Measurements from ENCODE around the gene SAMD8.
A peak's percentile ranks its signal among the peaks of the same experiment; 100 is the strongest.
"Not testable (repeated sequence)": the region's sequence is repeated elsewhere in the genome, so short reads cannot be mapped to it uniquely, and the experiment has no call there.

Gene SAMD8

DNA sequence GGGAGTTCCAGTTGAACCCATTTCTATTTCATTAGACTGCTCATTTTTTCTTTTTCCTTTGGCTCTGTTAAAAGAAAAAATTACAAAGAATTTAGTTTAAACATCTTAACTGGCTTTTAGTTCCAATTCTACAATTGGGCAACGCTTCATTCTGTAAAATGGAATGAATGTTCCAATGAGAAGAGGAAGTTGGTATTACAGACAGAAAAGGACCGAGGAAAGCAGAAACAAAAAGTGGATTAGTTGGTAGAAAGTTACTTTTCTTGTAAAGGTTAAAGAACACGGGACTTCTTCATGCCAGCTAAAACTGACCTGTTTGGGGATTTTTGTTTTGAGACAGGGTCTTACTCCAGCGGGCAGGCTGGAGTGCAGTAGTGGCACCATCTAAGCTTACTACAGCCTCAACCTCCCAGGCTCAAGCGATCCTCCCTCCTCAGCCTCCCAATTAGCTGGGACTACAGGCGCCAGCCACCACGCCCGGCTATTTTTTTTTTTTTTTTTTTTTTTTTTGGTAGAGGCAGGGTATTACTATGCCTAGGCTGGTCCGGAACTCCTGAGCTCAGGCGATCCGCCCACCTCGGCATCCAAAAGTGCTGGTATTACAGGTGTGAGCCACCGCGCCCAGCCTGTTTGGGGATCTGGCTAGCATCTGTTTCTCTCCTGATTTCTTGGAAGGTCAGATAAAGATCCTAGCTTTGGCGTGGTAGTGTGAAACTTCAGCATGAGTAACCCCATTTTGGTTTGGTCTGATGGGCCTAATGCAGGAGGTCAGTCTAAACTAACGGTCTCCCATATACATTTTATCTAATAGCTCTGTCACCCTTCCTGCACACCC is 97.8 kb downstream of the SAMD8 start:
- no peak for DNase-seq (ENCODE audit: low spot score)
- TF ChIP-seq, protein P1, sequence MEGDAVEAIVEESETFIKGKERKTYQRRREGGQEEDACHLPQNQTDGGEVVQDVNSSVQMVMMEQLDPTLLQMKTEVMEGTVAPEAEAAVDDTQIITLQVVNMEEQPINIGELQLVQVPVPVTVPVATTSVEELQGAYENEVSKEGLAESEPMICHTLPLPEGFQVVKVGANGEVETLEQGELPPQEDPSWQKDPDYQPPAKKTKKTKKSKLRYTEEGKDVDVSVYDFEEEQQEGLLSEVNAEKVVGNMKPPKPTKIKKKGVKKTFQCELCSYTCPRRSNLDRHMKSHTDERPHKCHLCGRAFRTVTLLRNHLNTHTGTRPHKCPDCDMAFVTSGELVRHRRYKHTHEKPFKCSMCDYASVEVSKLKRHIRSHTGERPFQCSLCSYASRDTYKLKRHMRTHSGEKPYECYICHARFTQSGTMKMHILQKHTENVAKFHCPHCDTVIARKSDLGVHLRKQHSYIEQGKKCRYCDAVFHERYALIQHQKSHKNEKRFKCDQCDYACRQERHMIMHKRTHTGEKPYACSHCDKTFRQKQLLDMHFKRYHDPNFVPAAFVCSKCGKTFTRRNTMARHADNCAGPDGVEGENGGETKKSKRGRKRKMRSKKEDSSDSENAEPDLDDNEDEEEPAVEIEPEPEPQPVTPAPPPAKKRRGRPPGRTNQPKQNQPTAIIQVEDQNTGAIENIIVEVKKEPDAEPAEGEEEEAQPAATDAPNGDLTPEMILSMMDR (IDR thresholded peaks at IDR 0.05; ENCODE audit: extremely low read depth, missing control alignments): no peak

DNA sequence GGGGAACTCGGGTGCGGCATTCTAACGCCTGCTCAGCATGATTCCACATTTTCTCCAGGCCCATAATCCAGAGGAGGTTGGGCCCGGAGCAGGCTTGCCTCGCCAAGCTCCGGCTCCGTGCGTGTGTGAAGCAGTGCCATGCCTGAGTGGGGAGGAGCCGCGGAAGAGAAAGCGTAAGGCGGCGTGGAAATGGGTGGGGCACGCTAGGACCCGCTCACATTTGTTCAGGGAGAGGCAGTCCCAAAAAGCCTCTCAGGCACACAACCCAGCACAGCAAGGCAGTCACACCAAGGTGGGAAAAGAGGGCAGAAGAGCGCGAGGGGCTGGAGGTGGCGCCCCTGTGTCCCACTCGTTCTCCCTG is 98.4 kb downstream of the SAMD8 start:
- peak; percentile 77 for DNase-seq (ENCODE audit: low spot score)
- TF ChIP-seq, protein P1 (IDR thresholded peaks at IDR 0.05; ENCODE audit: extremely low read depth, missing control alignments): no peak

DNA sequence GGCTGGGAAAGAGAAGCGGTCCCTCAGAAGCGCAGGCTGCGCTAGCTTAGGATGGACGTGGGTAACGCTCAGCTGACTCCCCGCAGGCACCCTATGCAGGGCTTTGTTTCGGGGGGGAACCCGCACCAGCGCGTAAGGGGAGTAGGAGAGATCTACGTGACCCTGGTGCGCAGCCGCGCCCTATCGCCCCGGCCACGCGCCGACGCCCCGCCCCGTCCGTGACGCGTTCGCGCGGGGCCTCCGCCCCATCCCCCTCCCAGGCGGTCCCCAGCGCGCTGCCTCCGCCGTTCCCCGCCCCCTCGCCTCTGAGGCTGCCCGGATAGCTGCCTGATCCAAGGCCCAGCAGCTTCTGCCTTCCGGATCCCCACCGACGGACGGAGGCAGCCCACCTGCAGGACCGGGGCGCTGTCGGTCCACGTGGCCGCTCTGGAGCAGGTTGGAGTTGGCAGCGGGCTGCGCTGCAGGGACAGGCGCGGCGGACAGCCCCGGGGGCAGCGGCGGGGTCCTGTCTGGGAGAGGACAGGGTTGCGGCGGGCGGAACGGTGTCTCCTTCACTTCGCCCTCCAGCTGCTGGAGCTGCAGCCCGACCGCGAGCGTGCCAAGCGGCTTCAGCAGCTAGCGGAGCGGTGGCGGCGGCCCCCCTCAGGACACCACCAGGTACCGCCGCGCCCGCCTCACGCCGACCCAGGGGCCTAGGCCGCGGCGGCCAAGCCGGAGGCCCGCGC is 99.0 kb downstream of the SAMD8 start, which contains the start of gene VDAC2:
Gene VDAC2, plus strand, starts transcription at position 515 of the 725 bp plus-strand sequence. CDS start 363 bp downstream, outside the sequence.
- TF ChIP-seq, protein P1 (IDR thresholded peaks at IDR 0.05; ENCODE audit: extremely low read depth, missing control alignments): no peak
- peak; percentile 98 for DNase-seq (ENCODE audit: low spot score)

DNA sequence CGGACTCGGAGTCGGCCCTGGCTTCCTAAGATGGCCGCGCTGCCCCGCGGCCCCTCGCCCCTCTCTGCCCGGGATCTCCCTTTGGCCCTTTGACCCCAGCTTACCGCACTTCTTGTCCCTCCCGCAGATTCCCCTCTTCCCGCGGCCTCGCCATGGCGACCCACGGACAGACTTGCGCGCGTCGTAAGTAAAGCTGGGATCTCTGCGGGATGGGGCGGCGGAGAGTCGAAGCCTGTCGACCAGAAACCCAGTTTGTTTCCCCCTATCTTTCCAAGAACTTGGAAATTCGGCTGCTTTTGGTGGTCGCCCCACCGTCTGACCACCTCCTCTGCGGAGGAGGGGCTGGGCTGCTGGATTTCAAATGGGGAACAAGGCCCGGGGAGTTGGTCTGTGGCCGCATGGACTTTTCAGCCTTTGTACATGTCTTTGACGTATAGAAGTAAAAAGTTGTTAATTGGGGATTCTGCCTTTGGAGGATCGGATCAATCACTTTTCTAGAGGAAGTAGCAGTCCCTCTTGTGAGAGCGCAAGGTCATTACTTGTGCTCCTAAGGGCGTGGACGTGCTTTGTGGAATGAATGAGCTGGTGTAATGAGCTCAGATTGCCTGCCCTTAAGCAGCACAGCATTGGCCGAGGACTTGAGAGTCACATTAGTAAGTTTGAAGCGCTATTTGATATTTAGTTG is 99.7 kb downstream of the SAMD8 start:
- peak; percentile 49 for DNase-seq (ENCODE audit: low spot score)
- TF ChIP-seq, protein P1 (IDR thresholded peaks at IDR 0.05; ENCODE audit: extremely low read depth, missing control alignments): no peak

DNA sequence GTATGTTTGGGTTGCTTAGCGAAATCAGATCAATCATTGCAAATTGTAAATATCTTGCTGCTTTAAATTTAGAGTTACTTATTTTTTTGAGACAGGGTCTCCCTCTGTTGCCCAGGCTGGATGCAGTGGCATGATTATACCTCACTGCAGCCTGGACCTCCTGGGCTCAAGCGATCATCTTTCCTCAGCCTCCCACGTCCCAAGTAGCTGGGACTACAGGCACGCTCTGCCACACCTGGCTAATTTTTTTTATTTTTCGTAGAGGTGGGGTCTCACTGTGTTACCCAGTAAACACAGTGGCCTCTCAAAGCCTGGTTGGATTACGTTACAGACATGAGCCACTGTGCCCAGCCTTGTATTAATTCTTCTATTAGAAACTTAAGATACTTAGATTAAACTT is 100.9 kb downstream of the SAMD8 start:
- TF ChIP-seq, protein P1 (IDR thresholded peaks at IDR 0.05; ENCODE audit: extremely low read depth, missing control alignments): no peak
- DNase-seq (ENCODE audit: low spot score): no peak

DNA sequence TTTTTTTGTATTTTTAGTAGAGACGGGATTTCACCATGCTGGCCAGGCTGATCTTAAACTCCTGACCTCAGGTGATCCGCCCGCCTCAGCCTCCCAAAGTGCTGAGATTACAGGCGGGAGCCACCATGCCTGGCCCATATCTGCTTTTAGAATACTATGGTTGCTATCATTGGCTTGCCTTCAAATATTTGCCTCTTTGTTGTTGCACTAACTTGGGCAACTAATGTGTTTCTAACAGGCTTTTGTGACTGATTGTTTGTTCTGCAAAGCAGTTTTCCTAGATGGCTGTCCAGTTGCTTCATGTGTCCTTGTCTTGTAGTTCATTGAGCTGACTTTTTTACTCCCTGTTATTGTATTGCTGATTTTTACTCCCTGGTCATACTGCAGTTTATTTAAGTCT is 108.8 kb downstream of the SAMD8 start:
- DNase-seq (ENCODE audit: low spot score): no peak
- TF ChIP-seq, protein P1 (IDR thresholded peaks at IDR 0.05; ENCODE audit: extremely low read depth, missing control alignments): no peak

DNA sequence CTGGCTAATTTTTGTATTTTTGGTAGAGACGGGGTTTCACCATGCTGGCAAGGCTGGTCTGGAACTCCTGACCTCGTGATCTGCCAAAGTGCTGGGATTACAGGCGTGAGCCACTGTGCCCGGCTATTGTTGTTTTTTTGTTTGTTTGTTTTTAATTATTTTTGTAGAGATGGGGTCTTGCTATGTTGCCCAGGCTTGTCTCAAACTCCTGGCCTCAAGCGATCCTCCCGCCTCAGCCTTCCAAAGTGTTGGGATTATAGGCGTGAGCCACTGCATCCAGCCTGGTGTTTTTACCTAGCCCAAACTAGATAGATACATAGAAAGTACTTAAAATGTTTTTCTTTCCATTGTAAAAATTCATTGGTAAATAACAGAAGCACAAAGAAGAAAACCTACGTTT is 110.0 kb downstream of the SAMD8 start:
- DNase-seq (ENCODE audit: low spot score): not testable (repeated sequence)
